Cerebellar cortex (tissue), 1 donor: ENCODE data around the gene OST4.
"Not testable (repeated sequence)": the region's sequence is repeated elsewhere in the genome, so short reads cannot be mapped to it uniquely, and the experiment has no call there.

Experiments used
- DNase-seq: peaks from one replicate; pipeline ENCODE4 v3.0.0-alpha.2; 2015; ENCODE audit warnings: low spot score

OST4 gene

GRCh38 chr2:27071277-27071989 is at the start of gene OST4:
OST4 (minus strand) TSS chr2:27071654.
- peak; percentile 92 for DNase-seq

DNA sequence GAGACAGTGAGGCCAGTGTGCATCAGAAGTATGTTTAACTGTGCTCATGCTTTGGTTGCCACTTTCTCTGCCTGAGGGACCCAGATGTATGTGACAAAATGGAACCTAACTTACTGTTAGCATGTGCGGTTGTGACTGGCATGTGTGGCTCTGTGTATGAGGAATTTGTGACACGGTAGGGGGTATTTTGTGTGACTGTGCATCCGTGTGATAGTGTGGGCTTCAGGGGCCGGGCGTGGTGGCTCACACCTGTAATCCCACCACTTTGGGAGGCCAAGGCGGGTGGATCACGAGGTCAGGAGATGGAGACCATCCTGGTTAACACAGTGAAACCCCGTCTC is 47.8 kb upstream of the OST4 start:
- not testable (repeated sequence) for DNase-seq

GRCh38 chr2:27118525-27119329 is 47.3 kb upstream of the OST4 start, which contains the start of gene CGREF1:
CGREF1 (minus strand) TSS chr2:27119128; CDS start chr2:27104366, 14,762 bp downstream.
- peak; percentile 55 for DNase-seq

GRCh38 chr2:27117995-27118524 is 46.6 kb upstream of the OST4 start:
- DNase-seq: peak; percentile 49

DNA sequence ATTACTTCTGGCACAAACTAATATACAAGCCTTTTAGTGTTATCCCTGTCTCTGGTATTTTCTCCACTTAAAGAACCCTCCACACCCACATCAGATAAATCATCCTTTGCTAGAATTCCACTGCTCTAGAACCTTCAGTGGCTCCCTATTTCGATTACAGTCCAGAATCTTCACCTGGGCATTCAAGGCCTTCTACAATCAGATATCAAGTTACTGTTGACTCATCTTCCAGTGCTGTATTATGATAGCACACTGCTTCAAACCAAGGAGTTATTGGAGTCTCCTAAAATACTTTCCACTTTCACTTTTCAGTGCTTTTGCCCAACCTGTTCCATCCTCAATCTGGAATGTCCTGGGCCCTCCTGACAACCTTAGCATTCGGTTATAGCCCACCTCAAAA is 44.1 kb upstream of the OST4 start:
- no peak for DNase-seq

- not testable (repeated sequence) for DNase-seq
Measured at GRCh38 chr2:27111392-27112078, 40.1 kb upstream of the OST4 start.

GRCh38 chr2:27110603-27111352 is 39.3 kb upstream of the OST4 start:
- not testable (repeated sequence) for DNase-seq

DNA sequence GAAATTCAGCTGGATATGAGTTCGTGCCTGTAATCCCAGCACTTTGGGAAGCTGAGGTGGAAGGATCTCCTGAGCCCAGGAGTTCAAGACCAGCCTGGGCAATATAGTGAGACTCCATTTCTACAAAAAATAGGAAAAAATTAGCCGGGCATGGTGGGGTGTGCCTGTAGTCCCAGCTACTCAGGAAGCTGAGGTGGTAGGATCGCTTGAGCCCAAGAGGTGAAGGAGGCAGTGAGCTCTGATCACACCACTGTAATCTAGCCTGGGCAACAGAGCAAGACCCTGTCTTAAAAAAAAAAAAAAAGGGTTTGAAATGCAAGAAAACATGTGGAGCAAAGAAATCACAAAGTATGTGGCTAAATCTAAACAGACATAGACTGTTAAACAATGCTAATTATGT is 37.6 kb upstream of the OST4 start:
- DNase-seq: no peak

DNA sequence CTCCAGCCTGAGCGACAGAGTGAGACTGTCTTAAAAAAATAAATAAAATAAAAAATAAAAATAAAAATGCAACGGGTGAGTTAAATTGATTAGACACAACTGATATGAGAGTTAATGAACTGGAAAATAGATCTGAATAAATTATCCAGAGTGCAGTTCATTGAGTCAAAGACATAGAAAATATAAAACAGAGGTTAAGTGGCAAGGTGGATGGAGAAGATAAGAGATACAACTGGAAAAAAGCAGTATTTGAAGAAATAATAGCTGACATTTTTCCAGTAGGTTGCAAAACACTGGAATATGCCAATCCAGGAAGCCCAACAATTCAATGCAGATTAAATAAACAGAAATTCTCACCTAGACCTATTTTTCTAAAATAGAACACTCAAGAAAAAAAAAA is 36.8 kb upstream of the OST4 start:
- no peak for DNase-seq

DNA sequence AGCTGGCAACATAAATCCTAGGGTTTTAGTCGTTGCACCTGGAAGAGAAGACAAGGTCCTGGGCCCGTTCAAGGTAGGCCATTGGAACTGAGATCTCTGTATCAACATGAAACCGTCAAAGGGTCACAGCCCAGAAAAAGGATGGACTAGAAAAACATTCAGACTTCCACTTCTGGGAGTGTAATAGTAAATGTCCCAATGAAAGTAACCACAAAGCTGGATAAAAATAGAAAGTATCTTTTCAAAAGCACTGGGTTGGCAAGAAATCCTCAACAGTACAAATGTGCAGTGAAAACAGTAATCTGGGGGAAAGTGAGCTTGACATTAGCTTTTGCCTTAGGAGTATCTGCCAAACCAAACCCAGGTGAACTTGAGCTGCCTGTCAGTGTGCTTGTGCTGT is 34.5 kb upstream of the OST4 start:
- DNase-seq: no peak

DNA sequence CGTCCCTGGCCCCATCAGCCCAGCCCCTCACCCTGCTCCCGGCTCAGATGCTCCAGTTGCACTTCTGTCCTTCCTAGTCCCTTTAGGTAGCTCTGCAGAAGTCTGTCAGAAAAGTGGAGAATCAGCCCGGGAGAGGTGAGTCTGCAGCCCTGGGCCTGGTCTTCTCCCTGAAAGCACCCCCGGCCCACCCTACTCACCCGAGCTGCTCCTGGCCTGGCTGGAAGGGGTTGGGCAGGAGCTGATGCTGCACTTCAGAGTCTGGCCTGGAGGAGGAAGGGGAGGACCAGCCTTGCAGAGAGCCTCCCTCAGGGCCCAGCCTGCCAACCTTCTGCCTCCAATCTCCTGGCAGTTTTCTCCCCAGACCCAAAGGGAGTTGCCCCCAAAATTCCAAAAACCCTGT is 30.9 kb upstream of the OST4 start:
- no peak for DNase-seq

GRCh38 chr2:27100036-27100435 is 28.6 kb upstream of the OST4 start:
- DNase-seq: no peak

DNA sequence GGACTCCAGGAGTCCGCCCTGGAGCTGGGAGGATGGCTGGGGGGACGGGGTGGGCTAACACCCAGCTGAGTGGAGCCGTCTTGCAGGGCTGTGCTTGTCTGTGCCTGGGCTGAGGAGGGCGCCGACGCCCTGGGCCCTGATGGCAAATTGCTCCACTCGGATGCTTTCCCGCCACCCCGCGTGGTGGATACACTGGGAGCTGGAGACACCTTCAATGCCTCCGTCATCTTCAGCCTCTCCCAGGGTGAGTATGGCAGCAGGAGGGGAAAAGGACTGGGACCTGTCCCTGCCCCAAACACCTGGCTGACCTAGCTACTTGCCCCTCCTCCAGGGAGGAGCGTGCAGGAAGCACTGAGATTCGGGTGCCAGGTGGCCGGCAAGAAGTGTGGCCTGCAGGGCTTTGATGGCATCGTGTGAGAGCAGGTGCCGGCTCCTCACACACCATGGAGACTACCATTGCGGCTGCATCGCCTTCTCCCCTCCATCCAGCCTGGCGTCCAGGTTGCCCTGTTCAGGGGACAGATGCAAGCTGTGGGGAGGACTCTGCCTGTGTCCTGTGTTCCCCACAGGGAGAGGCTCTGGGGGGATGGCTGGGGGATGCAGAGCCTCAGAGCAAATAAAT is 28.0 kb upstream of the OST4 start:
- DNase-seq: no peak

DNA sequence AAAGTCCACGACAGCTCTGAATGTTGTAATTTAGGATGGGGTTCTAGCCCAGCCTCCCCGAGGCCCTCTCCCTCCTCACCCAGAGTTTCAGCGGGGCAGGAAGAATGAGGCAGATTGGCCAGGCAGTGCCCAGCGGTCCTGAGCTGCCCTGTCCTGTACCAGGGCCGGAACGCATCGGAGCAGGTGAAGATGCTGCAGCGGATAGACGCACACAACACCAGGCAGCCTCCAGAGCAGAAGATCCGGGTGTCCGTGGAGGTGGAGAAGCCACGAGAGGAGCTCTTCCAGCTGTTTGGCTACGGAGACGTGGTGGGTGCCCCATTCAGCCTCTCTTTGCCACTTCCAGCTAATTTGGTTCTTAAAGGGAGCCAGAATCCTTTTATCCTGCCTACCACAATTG is 25.9 kb upstream of the OST4 start:
- no peak for DNase-seq

GRCh38 chr2:27096748-27097297 is 25.4 kb upstream of the OST4 start:
- no peak for DNase-seq

- DNase-seq: peak; percentile 86
Measured at GRCh38 chr2:27095745-27096651, 24.5 kb upstream of the OST4 start.

- DNase-seq: no peak
Measured at GRCh38 chr2:27095427-27095744, 23.9 kb upstream of the OST4 start.

DNA sequence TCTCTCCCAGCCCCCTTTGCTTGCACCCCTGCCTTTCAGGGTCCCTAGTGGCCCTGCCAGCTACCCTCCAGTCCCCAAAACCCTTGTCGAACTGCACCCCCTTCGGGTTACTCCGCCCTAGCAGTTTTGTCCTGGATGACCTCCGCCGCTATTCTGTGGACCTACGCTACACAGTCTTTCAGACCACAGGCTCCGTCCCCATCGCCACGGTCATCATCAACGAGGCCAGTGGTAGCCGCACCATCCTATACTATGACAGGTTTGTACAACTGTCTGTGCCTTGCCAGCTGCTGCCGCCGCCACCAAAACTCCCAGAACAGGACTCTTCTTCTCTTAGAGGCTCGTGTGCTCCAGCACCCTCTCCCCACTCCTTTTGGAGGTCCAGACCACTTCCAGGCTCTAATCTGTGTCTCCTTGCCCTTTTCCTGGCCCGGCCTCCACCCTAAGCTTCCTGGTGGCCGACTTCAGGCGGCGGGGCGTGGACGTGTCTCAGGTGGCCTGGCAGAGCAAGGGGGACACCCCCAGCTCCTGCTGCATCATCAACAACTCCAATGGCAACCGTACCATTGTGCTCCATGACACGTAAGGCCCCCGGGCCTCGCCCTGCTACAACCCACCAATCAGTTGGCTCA is 23.0 kb upstream of the OST4 start:
- no peak for DNase-seq

GRCh38 chr2:27093430-27094352 is 22.2 kb upstream of the OST4 start:
- DNase-seq: no peak
